Uterus (tissue), 4 donors: ENCODE measurements around the gene CIPC. TPM values are rescaled to one million over a fixed set of nuclear protein-coding genes. Genes with fewer than 3 reads are reported as not detected.

Experiments used
- DNase-seq, 2 donors: peaks; one replicate each; pipeline ENCODE4 v3.0.0-alpha.2; 2019 to 2020
- H3K27ac ChIP-seq, 2 donors: fragments of 200-600 bp; sonication (generic); 1 replicate in 1 of 2; 2 replicates in 1 of 2; pipeline ENCODE4 v1.5.1; 2016 to 2018
- H3K27me3 ChIP-seq, 2 donors: fragments of 200-600 bp; sonication (generic); one replicate each; pipeline ENCODE4 v1.5.1; 2018 to 2019; ENCODE audit warnings: control low read depth in 1 of 2
- H3K36me3 ChIP-seq, 2 donors: fragments of 200-600 bp; sonication (generic); one replicate each; pipeline ENCODE4 v1.5.1; 2019; ENCODE audit warnings: control low read depth in 1 of 2
- H3K4me1 ChIP-seq, 2 donors: fragments of 200-600 bp; sonication (generic); one replicate each; pipeline ENCODE4 v1.5.1; 2018 to 2019; ENCODE audit warnings: control low read depth in 1 of 2
- H3K4me3 ChIP-seq, 2 donors: fragments of 200-600 bp; sonication (generic); 1 replicate in 1 of 2; 2 replicates in 1 of 2; pipeline ENCODE4 v1.5.1; 2018 to 2019; ENCODE audit warnings: mild to moderate bottlenecking in 1 of 2
- H3K9me3 ChIP-seq, 2 donors: fragments of 200-600 bp; sonication (generic); one replicate each; pipeline ENCODE4 v1.5.1; 2019; ENCODE audit warnings: control low read depth in 1 of 2
- POLR2A ChIP-seq, 2 donors: fragments of 450-650 bp; IDR thresholded peaks; one replicate each; pipeline ENCODE4 v1.6.1; 2016; ENCODE audit warnings: antibody characterized with exemption in 2 of 2, mild to moderate bottlenecking in 1 of 2, moderate library complexity in 1 of 2
- intact Hi-C: fragments of 100-400 bp; cut with DNase I; formaldehyde crosslinking; loops from one replicate; pipeline ENCODE4 v1.15.1; 2023; ENCODE audit warnings: low total_unique reads
- total RNA-seq, 4 donors: library from RNA; depleted of rRNA in 3 of 4; stranded (reverse); fragments of >200 nt in 3 of 4; gene quantifications; one replicate each; pipeline versions ENCODE4 v1.1.0 to v1.2.4, GENCODE V29; 2014 to 2023
- TF ChIP-seq, protein P1 (sequence below), 4 experiments: fragments of 200-600 bp in 2 of 4; fragments of 450-650 bp in 2 of 4; sonication (generic) in 2 of 4; IDR thresholded peaks; one replicate each; pipeline ENCODE4 v1.5.1; 2016 to 2019; ENCODE audit warnings: antibody characterized with exemption in 4 of 4, mild to moderate bottlenecking in 2 of 4, moderate library complexity in 1 of 4
- donor health status: DM: yes; HTN: yes; CAD: no.

Gene CIPC
- total RNA-seq, 4 donors from 2014 or later: 8.2 to 71.8 (median 28.1) TPM

DNA sequence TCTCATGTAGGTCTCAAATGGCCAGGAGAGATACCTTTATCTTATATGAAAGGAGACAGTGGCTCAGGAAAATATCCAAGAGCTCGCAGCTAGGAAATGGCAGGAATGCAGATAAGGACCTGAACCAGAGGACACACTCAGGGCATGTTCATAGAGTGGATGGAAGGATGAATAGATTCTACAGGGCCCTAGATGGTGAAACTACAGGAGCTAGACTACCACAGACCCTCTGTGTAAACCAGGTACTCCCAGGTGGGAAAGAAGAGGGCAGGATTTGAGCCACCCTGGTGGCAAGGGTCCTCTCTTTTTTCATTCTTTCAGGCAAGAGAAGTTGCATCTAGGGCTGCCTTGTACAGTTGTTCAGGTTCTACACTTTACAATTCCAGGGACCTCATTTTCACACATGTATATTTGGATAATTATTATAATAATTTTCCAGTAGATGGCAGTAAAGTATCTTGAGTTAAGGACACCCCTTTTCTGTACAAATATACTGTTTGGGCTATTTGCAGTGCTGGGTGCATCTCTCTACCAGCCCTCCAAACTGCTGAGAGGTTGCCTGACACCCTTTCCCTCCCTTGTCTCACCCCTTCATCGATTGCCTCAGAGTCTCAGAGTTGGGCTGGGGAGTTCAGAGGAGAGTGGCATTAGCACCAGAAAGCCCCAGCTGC is 54.0 kb downstream of the CIPC start:
- Histone ChIP-seq H3K4me3 (no peak overlapping the region), H3K27ac (no peak overlapping the region), H3K27me3 (no peaks in the 10 kb centered on the region), H3K4me1 (no peaks in the 10 kb centered on the region), H3K9me3 (no peaks in the 10 kb centered on the region), H3K36me3 (no peaks in the 10 kb centered on the region)
- no peak for TF ChIP-seq POLR2A (IDR thresholded peaks at IDR 0.05)
- TF ChIP-seq, protein P1, sequence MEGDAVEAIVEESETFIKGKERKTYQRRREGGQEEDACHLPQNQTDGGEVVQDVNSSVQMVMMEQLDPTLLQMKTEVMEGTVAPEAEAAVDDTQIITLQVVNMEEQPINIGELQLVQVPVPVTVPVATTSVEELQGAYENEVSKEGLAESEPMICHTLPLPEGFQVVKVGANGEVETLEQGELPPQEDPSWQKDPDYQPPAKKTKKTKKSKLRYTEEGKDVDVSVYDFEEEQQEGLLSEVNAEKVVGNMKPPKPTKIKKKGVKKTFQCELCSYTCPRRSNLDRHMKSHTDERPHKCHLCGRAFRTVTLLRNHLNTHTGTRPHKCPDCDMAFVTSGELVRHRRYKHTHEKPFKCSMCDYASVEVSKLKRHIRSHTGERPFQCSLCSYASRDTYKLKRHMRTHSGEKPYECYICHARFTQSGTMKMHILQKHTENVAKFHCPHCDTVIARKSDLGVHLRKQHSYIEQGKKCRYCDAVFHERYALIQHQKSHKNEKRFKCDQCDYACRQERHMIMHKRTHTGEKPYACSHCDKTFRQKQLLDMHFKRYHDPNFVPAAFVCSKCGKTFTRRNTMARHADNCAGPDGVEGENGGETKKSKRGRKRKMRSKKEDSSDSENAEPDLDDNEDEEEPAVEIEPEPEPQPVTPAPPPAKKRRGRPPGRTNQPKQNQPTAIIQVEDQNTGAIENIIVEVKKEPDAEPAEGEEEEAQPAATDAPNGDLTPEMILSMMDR (IDR thresholded peaks at IDR 0.05): no peak
- intact Hi-C loops: no loop called here
- no peak for DNase-seq

DNA sequence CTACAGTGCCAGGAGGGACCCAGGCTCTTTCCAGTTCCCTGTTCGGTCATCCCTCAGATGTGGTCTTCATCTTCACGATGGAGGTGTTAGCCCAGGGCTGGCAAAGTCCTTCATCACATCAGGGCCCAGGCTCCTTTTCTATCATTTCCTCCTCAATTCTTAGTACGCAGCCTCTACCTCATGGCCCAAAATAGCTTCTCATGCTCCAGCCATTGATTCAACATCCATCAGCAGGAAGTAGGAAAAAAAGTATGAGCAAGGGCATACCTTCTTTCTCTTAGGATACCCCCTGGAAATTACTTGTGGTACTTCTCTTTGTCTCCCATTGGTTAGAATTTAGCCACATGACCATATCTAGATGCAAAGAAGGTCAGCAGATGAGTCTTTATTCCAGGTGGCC is 55.7 kb downstream of the CIPC start:
- Histone ChIP-seq H3K4me1 (no peaks in the 10 kb centered on the region), H3K4me3 (no peak overlapping the region), H3K27ac (no peak overlapping the region), H3K36me3 (no peaks in the 10 kb centered on the region), H3K27me3 (no peaks in the 10 kb centered on the region), H3K9me3 (no peaks in the 10 kb centered on the region)
- TF ChIP-seq POLR2A (IDR thresholded peaks at IDR 0.05): no peak
- TF ChIP-seq, protein P1 (IDR thresholded peaks at IDR 0.05): no peak
- no peak for DNase-seq
- intact Hi-C loops: no loop called here

DNA sequence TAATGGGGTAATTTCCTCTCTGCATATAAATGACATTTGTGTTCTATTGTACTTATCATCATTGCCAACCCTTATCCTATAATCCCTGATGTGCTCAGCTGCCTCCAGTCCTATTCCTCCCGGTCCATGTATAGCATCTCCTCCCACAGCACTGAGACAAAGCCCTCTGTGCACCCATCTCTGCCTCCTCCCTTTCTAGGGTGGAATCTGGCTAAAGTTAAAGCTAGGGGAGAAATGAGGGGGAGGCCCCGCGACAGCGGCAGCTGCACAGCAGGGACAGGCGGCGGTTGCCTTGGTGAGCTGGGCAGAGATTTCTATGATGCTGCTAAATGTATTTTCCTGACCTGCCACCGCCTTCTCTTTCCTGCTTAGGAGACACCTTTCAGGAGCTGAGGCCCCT is 56.4 kb downstream of the CIPC start:
- Histone ChIP-seq H3K4me1 (no peaks in the 10 kb centered on the region), H3K27me3 (no peaks in the 10 kb centered on the region), H3K9me3 (no peaks in the 10 kb centered on the region), H3K27ac (no peak overlapping the region), H3K36me3 (no peaks in the 10 kb centered on the region), H3K4me3 (no peak overlapping the region)
- TF ChIP-seq POLR2A (IDR thresholded peaks at IDR 0.05): no peak
- TF ChIP-seq, protein P1 (IDR thresholded peaks at IDR 0.05): no peak
- no peak for DNase-seq
- intact Hi-C loops: no loop called here

DNA sequence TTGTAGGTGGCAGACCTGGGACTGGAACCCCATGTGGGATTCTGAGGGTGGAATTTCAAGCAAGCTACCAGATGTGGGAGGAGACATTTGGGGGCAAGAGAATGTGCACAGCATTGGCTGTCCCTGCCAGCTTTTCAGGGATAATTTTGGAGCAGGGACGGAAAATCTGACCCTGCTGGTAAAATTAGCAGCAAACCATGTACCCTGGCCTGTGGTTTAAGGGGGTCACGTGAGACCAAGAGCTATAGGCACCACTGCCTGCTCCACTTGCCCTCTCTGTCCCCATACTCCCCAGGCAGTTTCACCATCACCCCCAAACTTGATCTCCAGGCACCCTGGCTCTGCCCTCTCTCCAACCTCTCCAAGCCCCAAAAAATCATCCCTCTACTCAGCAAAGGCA is 57.0 kb downstream of the CIPC start:
- Histone ChIP-seq H3K4me3 (no peak overlapping the region), H3K4me1 (no peaks in the 10 kb centered on the region), H3K9me3 (no peaks in the 10 kb centered on the region), H3K36me3 (no peaks in the 10 kb centered on the region), H3K27ac (no peak overlapping the region), H3K27me3 (no peaks in the 10 kb centered on the region)
- TF ChIP-seq, protein P1 (IDR thresholded peaks at IDR 0.05): no peak
- no peak for TF ChIP-seq POLR2A (IDR thresholded peaks at IDR 0.05)
- intact Hi-C loops: no loop called here
- no peak for DNase-seq

DNA sequence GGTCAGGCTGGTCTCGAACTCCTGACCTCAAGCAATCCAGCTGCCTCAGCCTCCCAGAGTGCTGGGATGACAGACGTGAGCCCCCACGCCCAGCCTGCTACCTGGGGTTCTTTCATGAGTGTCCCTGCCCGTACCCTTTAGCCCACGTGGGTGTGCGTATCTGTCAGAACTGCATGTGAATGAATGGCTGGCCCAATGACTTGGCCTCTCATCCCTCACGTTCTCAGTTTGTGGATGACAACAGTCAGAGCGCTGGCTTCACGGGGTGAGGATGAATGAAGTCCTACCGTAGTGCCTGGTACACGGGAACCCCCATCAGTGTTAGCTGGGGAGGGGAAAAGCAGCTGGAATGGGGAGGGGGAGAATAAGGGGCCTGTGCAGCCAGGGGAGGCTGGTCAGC is 59.7 kb downstream of the CIPC start:
- Histone ChIP-seq H3K36me3 (no peaks in the 10 kb centered on the region), H3K27me3 (no peaks in the 10 kb centered on the region), H3K9me3 (no peaks in the 10 kb centered on the region), H3K27ac (no peak overlapping the region), H3K4me3 (no peak overlapping the region), H3K4me1 (no peaks in the 10 kb centered on the region)
- intact Hi-C loops: no loop called here
- DNase-seq: no peak
- TF ChIP-seq POLR2A (IDR thresholded peaks at IDR 0.05): no peak
- TF ChIP-seq, protein P1 (IDR thresholded peaks at IDR 0.05): no peak
